ENCODE data around the gene CRYGS.
"Not testable (repeated sequence)": the region's sequence is repeated elsewhere in the genome, so short reads cannot be mapped to it uniquely, and the experiment has no call there.

Gene CRYGS

DNA sequence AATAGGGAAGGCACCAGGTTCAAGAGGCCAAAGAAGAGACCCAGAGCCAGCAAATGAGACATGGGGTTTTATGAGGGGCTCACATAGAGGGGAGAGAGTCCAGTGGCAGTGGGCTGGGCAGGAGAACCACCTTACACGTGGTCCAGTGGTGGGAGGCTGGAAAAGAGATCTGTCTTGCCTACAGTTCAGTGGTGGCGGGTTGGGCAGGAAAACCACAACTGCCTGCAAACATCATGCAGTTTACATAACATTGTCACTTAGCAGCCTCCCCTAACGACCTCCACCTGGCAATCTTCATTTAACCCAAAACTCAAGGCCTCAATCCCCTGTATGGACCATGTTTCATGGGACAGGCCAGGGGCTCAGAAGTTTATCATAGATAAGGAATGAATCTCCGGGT lies 29.1 kb downstream of the CRYGS start:
- no peak for DNase-seq

DNA sequence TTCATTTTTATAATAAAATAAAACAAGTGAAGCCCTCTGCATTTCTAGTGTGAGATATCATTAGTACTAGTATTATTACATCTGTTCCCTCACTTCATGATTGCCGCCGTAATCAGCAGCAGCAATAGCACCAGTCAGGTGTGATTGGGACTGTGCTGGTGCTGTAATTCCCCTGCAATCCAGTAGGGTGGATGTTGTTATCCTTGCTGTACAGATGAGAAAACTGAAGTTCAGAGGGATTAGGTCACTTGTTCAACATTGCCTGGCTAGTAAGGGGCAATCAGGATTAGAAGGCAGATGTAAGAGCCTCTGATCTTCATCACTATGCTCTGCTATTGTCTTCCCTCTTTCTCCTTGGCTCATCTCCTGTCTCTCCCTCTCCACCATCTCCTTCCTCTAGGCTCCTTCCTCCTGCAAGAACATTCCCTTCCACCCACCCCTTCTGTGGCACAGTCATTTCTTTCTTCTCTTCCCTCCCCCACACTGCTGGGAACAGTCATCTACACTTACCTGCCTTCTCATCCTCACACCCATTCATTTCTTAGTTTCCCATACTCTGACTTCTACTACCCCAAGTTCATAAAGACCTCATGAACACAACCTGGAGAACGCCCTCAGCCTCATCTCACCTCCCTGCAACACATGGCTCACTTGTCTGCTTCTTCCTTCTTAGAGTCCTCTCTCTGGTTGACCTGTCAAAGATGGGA lies 29.7 kb downstream of the CRYGS start:
- DNase-seq = no peak

DNA sequence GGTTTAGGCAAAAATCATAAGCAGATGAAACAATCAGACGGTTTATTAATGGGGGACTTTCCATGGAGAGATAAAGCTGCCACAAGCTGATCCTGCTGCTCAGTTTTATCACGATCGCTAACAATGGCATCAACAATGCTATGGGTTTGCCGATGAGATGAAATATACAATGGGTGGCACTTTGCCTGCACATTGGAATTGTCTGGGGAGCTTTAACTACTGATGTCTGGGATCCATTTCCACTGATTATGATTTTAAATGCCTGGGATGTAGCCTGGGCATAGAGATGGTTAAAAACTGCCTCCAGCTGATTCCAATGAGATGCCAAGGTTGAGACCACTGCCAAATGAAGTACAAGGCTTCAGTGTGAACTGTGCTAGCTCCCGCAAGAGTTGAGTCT lies 30.8 kb downstream of the CRYGS start:
- no peak for DNase-seq

DNA sequence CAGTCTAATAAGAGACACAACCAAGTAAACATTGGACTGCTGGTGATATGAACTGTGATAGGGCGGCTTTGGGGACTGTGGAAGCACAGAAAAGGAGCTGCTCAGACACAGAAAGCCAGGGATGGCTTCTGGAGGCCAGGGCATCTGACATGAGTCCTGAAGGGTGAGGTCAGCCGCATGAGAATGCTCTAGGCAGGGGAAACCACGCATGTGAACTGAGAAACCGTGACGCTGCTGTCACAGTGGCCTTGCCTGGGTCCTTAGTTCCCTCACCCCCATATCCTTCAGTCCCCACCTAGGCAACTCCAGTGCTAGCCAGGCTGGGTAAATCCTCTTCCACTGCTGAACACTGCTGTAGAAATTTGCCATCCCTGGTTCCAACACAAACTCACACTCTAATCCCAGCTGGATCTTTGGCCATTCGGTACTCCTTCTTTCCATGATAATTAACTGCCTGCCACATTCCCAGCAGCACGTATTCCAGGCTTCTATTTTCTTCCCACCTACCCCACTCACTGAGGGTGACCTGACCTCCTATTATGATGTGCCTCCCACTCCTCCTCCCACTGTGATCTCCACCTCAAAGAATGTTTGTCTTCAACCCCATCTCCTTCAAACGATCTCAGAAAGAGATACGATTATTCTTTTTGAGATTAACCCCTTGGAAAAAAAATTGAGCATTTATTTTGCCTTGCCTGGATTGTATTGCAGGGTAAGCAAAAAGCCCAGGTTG lies 31.4 kb downstream of the CRYGS start:
- DNase-seq = no peak

DNA sequence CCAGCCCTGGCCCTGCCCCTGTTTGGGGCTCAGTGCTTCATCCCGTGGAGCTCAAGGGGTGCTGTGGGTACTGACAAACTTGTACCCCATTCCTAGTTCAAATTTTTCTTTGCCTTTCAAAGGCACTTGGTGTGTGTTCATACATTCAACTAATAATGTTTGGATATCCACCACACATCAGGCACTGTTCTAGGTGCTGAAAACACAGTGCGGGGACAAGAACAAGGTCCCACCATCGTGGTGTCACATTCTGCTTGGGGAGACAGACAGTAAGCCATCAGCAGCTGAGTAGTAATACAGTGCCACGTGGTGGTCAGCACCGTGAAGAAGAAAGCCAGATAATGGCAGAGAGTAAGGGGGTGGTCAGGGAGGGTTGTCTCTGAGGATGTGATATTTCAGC lies 32.5 kb downstream of the CRYGS start:
- DNase-seq = no peak

DNA sequence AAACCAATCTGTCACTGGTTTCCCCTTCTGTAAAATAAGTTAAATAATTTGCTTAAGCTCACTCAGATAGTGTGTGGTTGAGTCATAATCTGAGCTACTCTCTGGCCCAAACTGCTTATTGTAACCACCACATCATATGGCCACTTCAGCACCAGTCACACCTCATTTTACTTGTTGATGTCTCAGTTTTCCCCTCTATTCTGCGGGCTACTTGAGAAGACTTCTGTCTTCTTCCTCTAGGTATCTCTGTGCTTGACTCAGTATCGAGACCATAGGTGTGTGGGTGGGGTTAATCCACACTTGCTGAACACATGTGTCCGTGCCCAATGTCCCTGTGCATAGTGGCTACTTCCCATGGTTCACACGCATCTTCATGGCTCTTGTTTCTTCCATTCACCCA lies 32.9 kb downstream of the CRYGS start:
- DNase-seq = no peak

DNA sequence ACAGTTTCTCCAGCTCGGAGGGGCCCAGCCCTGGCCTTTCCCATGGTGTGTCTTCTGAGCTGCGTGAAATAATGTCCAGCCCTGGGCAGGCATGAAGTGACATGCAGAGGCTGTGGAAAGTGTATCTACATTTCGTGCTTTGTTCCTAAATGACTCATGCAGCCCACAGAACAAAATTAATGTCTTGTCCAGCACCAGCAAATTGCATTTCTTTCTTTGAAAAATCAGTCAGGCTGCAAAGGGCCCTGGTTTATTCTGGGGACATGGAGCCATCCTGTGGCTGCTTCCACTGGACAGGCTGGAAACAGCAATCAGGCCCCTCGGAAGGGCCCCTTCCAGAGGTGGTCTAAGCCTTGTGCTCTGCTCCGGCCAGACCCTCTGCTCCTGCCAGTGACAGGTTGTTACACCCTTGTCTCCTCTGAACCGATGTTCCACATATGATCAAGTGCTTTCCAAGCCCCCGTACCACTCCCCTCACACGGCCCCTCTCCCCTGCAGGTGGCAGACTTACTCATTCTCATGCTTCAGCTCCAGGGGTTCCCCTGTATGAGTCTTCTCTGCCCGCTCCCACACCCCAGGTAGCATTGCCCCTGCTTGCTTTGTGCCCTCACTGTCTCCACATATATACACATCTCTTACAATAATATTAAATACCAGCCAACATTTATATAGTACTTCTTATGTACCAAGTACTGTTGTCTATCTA lies 33.7 kb downstream of the CRYGS start:
- DNase-seq = no peak

DNA sequence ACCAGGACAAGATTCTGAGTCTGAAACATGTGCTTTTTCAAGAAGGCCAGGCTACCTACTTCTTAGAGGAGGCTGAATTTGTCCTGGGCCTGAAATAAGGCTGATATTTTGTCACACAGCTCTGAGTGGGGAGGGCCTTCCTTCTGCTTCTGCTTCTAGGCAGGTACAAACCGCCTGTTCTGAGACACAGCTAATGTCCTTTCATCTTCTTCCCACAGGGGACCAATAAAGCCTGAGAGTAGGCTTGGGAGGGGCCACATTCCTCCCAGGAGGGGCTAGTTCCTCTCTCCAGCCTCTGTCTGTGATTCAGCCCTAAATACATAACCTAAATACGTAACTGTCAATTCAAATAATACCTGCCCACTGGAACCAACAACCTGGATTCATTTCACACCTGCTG lies 34.8 kb downstream of the CRYGS start:
- no peak for DNase-seq

DNA sequence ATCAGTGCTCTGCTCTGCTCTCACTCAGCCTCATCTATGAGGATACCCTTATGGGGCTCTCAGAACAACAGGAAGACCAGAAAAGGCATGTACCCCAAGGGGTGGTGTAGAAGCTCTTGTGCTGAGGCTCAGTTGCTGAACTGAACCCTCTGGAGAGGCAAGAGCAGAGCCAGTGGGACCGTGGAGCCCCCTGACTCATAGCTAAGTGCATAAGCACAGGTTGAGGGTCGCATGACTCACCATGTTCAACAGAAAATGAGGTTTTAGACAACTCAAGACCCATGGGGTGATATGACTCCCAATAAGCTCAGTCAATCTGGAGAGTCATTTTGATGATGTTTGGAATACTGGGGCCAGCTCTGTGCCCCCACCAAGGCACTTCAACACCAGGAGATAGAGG lies 37.3 kb downstream of the CRYGS start:
- DNase-seq = no peak

DNA sequence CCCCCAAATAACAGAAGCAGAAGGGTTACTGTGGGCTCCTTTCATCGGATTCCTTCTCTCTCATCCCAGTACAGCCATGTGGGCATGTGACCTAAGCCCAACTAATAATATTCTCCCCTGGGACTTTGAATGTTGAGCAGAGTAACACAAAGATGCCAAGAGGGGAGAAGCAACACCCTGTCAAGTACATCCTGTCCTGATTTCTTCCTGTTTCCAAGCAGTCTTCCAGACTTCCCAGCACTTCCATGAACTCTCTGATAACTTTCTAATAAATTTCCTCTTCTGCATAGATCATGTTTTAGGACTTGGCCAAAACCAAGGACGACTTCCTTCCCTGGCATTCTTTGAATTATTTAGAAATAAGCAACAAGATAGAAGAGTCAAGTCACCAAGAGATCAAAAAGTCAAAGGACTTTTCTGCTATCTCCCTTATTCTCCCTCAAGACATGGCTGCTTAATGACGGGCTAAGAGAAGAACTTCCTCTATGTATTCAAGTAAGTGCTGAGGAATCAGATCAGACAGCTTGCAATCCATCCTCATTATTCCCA lies 37.9 kb downstream of the CRYGS start:
- DNase-seq = no peak

DNA sequence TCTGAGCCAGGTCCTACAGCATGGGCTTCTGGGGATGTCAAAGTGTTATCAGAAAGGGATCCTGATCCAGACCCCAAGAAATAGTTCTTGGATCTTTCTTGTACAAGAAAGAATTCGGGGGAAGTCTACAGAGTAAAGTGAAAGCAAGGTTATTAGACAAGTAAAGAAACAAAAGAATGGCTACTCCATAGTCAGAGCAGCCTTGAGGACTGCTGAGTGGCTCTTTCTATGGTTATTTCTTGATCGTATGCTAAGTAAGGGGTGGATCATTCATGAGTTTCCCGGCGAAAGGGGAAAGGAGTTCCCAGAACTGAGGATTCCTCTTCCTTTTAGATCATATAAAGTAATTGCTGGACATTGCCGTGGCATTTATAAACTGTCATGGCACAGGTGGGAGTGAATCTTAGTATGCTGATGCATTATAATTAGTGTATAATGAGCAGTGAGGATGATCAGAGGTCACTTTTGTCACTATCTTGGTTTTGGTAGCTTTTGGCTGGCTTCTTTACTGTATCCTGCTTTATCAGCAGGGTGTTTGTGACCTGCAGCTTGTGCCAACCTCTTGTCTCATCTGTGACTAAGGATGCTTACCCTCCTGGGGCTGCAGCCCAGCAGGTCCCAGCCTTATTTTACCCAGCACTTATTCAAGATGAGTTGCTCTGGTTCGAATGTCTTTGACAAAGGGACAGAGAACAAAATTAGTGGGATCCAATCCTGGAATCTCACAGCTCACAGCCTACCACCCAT lies 41.0 kb downstream of the CRYGS start:
- no peak for DNase-seq

DNA sequence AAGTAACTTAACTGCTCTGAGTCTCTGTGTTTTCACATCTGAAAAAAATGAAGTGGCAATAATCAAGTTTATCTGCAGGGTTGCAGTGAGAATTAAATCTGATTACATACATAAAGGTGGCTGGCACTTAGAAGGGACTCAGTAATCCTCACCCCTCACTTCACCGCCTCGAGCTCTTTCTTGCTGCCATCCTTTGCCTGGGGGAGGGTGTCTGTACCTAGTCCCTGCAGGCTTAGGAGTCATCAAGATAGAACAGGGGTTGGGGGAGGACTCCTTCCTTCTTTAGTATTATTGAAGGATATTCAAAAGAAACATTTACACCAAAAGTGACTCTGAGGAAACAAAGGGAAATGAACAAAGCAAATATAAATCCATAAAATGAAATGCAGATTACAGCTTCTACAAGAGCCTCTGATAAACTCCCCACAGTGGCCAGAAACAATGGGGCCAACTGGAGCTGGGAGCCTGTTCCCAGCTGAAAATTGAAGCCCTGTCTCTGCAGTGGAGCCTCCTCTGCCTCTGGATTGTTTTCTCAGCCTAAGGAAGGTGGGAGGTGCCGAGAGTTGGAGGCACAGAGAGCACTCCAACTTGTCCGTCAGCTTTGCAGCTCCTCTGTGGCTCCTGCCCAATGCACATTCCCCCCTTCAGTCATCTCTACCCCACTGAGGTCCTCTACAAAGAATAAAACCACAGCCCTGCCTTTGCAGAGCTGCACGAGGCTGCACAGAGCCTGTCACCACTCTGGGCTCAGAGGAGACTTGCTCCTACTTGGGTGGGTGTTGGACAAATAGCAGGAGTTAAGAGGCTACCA lies 41.8 kb downstream of the CRYGS start:
- DNase-seq = no peak

DNA sequence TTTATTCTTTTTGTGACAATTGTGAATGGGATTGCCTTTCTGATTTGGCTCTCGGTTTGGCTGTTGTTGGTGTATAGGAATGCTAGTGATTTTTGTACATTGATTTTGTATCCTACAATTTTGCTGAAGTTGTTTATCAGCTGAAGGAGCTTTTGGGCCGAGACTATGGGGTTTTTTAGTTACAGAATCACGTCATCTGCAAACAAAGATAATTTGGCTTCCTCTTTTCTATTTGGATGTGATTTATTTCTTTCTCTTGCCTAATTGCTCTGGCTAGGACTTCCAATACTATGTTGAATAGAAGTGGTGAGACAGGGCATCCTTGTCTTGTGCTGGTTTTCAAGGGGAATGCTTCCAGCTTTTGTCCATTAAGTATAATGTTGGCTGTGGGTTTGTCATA lies 44.2 kb downstream of the CRYGS start:
- DNase-seq = not testable (repeated sequence)

DNA sequence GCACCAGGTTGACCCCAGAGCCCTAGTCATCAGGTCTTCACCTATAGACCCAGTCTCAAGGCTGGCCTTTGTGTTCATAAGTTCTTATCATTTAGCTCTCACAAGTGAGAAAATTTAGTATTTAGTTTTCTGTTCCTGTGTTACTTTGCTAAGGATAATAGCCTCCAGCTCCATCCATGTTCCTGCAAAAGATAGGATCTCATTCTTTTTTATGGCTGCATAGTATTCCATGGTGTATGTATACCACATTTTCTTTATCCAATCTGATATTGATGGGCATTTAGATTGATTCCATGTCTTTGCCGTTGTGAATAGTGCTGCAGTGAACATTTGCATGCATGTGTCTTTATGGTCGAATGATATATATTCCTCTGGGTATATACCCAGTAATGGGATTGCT lies 46.2 kb downstream of the CRYGS start:
- not testable (repeated sequence) for DNase-seq

DNA sequence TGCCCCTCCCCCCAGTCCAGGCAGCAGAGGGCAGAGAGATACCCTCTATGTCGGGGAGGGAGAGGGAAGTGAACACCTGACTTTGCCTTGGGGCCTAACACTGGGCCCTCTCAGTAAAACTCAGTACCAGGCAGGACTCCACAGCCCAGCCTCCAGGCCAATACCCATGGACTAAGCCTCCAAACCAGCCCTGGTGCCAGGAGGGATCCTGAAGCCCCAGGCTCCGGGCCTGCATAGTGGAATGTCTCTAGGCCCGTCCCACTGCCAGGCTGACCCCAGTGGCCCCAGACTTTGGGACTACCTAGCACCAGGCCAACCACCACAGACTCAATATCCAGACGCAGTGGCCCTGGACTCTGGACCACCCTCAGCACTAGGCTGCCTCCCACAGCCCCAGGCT lies 46.6 kb downstream of the CRYGS start:
- DNase-seq = no peak

DNA sequence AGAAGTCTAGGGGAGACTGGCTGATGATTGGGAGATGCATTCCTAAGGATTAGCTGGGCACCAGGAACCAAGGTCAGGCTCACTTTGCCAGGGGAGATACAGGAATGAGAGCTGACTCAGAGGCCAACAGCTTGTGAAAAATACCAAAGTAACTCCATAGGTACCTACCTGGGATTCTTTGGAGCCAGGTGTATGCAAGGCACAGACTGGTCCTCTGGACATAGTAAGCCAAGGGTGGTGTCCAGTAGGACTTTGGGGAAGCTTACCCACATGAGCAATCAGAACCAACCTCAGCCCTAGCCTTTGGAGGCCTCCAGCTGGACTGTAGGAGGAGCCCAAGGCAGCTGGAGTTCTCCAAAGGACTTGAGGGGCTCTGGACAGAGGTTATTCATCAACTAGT lies 47.5 kb downstream of the CRYGS start:
- no peak for DNase-seq

DNA sequence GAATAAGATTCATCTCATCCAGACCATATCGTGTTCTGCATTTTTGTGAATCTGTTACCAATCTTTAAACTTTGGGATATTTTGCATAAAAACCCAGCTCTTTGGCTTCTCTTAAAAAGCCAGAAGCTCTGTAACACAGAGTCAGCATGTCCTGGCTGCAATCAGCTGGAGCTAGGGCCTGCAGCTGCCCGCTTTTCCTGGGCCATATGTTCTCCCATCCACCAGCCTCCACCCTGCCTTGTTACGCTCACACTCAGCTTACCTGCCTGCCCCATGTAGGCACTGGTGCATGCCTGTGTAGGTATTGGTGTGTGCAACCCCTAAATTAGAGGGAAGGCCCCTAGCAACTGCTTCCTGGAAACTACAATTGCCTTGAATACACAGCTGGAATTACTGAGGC lies 48.2 kb downstream of the CRYGS start:
- no peak for DNase-seq

DNA sequence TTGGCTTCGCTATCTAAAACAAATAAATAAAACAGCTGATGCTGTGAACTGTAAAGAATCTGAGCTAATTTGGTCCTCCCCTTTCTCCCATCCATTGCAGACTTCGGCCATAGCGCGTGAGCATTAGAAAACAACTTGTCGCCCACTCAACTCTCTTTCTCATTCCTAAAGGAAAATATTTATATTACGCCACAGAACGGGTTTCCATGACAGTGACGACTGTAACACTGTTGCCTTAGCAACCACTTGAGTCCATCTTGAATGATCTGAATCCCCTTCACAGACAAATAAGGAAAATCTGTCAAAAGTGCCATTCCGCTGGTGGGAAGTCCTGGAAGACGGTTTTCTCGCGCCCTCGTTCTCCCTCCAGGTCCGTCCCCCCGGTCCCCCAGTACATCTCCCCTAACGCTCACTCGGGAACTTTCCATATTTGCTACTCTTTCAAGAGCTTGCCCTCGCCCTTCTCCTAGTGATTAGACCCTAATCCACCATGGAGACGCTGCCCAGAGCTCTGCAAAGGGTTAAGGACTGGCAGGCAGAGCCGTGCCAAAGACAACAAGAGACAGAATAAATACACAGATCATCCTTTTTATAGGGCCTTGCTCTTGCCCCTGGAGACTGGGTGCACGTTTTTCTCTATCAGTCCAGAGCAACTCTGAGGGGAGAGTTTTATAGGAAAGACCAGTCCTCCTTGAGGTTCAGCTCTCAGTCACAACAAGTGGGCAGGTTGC lies 50.5 kb downstream of the CRYGS start:
- no peak for DNase-seq

DNA sequence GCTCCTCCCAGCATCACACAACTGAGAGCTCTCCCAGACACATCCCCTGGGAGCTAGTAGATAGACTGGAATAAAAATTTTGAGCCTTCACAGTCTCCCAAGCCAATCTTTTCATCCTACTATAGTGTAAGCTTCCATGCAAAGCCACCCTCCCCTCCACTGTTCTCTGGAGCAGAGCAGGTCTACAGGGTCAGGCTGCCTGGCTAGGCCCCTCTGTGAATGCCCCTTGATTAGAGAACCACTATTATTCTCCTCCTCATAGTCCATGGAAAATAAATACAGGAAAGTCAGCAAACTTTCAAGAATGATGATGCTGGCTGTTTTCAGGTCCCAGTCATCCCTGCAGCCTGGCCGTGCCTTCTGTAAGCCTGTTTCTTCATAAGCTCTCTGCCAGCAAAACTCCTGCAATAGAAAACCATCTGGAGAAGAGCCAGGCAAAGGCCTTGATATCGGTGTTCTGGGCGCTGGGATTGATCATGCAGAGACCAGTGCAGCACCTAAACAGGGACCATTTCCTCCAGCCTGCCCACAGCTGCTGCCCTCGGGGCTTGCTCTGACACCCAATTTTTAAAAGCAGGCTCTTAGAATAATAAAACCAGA lies 51.7 kb downstream of the CRYGS start:
- DNase-seq = no peak

DNA sequence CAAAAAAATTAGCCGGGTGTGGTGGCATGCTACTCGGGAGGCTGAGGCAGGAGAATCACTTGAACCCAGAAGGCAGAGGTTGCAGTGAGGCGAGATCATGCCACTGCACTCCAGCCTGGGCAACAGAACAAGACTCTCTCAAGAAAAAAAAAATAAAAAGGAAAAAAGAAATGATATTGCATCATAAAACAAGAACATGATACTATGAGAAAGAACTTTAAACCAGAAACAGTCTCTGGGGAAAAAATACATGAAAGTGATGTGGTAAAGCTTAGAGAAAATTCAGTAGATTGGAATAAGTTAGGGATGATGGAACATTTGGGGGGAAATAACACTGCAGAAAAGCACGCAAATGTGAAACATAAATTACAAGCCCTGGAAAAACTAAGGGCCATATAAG lies 54.7 kb downstream of the CRYGS start:
- no peak for DNase-seq

Data from NCI-H2081 (cell line).